CD14-positive monocyte (primary cell): Measurements from ENCODE around the gene UBQLN3. TPM values are rescaled to one million over a fixed set of nuclear protein-coding genes. Genes with fewer than 3 reads are reported as not detected.

Experiments
- DNase-seq, 3 donors: peaks; one replicate each; pipeline ENCODE4 v3.0.0-alpha.2; 2011 to 2022
- H2AFZ ChIP-seq: 2 replicates; pipeline ENCODE4 v1.6.0; 2012; ENCODE audit warnings: mild to moderate bottlenecking, low read depth, low read length, inconsistent platforms; ENCODE audit not compliant: insufficient read depth, poor library complexity, severe bottlenecking
- H3K27ac ChIP-seq, 2 donors: 1 replicate in 1 of 2; 2 replicates in 1 of 2; pipeline ENCODE4 v1.5.1; 2012 to 2013; ENCODE audit warnings: low read length in 2 of 2, control low read depth in 1 of 2, inconsistent platforms in 1 of 2, low read depth in 1 of 2, mild to moderate bottlenecking in 1 of 2
- H3K27me3 ChIP-seq, 2 donors: one replicate each; pipeline versions ENCODE4 v1.6.0 to v1.6.1; 2011 to 2013; ENCODE audit warnings: low read length in 2 of 2; ENCODE audit not compliant: control insufficient read depth in 2 of 2, insufficient read depth in 2 of 2
- H3K36me3 ChIP-seq, 2 donors: replicated peaks in 1 of 2; 1 replicate in 1 of 2; 2 replicates in 1 of 2; pipeline versions ENCODE4 v1.5.1 to v1.6.1; 2012 to 2013; ENCODE audit warnings: low read length in 2 of 2, control low read depth in 1 of 2, inconsistent platforms in 1 of 2, mild to moderate bottlenecking in 1 of 2; ENCODE audit not compliant: insufficient read depth in 2 of 2, control insufficient read depth in 1 of 2
- H3K4me1 ChIP-seq, 2 donors: 1 replicate in 1 of 2; 2 replicates in 1 of 2; pipeline versions ENCODE4 v1.5.1 to v1.6.1; 2012 to 2013; ENCODE audit warnings: low read length in 2 of 2, control low read depth in 1 of 2, inconsistent platforms in 1 of 2, mild to moderate bottlenecking in 1 of 2, moderate library complexity in 1 of 2; ENCODE audit not compliant: insufficient read depth in 2 of 2, control insufficient read depth in 1 of 2
- H3K4me2 ChIP-seq: replicated peaks from 2 replicates; pipeline ENCODE3; 2012; ENCODE audit warnings: low read length, moderate library complexity, mild to moderate bottlenecking; ENCODE audit not compliant: poor library complexity, severe bottlenecking; ENCODE audit errors: extremely low read depth
- H3K4me3 ChIP-seq, 3 experiments: fragments of 200-600 bp in 1 of 3; sonication (generic) in 1 of 3; replicated peaks in 1 of 3; 1 replicate in 2 of 3; 2 replicates in 1 of 3; pipeline ENCODE4 v1.5.1; 2011 to 2013; ENCODE audit warnings: low read length in 3 of 3, mild to moderate bottlenecking in 3 of 3, control low read depth in 2 of 3, low read depth in 2 of 3, inconsistent platforms in 1 of 3, moderate library complexity in 1 of 3
- H3K79me2 ChIP-seq: 2 replicates; pipeline ENCODE4 v1.6.0; 2012; ENCODE audit warnings: mild to moderate bottlenecking, control low read depth, inconsistent platforms, low read length, moderate library complexity; ENCODE audit not compliant: insufficient read depth
- H3K9ac ChIP-seq: 2 replicates; pipeline ENCODE4 v1.6.0; 2017; ENCODE audit warnings: low read length, mild to moderate bottlenecking; ENCODE audit not compliant: insufficient read depth, poor library complexity, severe bottlenecking
- H3K9me3 ChIP-seq, 2 donors: replicated peaks in 1 of 2; 1 replicate in 1 of 2; 2 replicates in 1 of 2; pipeline versions ENCODE4 v1.5.1 to v1.6.1; 2012 to 2013; ENCODE audit warnings: low read length in 2 of 2, control low read depth in 1 of 2; ENCODE audit not compliant: control insufficient read depth in 1 of 2, insufficient read depth in 1 of 2
- H4K20me1 ChIP-seq: 2 replicates; pipeline ENCODE4 v1.6.0; 2012; ENCODE audit warnings: mild to moderate bottlenecking, low read length, control low read depth, moderate library complexity; ENCODE audit not compliant: insufficient read depth
- H3K27ac Mint-ChIP-seq, 7 donors: one replicate each; pipeline ENCODE4 v1.8.0; 2020; ENCODE audit warnings: mild to moderate bottlenecking in 7 of 7, mixed read lengths in 7 of 7, moderate library complexity in 6 of 7, inconsistent platforms in 2 of 7
- H3K27me3 Mint-ChIP-seq, 3 donors: one replicate each; pipeline ENCODE4 v1.8.0; 2021 to 2022; ENCODE audit warnings: low read depth in 3 of 3, mild to moderate bottlenecking in 3 of 3, mixed read lengths in 3 of 3, moderate library complexity in 3 of 3, inconsistent platforms in 1 of 3
- H3K36me3 Mint-ChIP-seq, 2 donors: one replicate each; pipeline ENCODE4 v1.8.0; 2020; ENCODE audit warnings: mixed read lengths in 2 of 2, inconsistent platforms in 1 of 2, mild to moderate bottlenecking in 1 of 2
- H3K4me1 Mint-ChIP-seq: one replicate; pipeline ENCODE4 v1.8.0; 2020; ENCODE audit warnings: mild to moderate bottlenecking, mixed read lengths
- H3K4me3 Mint-ChIP-seq, 2 donors: one replicate each; pipeline ENCODE4 v1.8.0; 2020; ENCODE audit warnings: mild to moderate bottlenecking in 2 of 2, mixed read lengths in 2 of 2, moderate library complexity in 1 of 2
- H3K9me3 Mint-ChIP-seq, 7 donors: one replicate each; pipeline ENCODE4 v1.8.0; 2020 to 2022; ENCODE audit warnings: mixed read lengths in 7 of 7, mild to moderate bottlenecking in 6 of 7, moderate library complexity in 6 of 7, inconsistent platforms in 2 of 7
- CTCF ChIP-seq: fragments of 200-600 bp; IDR thresholded peaks from one replicate; pipeline ENCODE4 v1.8.0; 2022; ENCODE audit warnings: antibody characterized with exemption, mild to moderate bottlenecking
- WGBS: methylation state at CpG from one replicate; pipeline ENCODE4 v1.1.5; 2013; ENCODE audit warnings: missing lambda C conversion rate; ENCODE audit not compliant: insufficient coverage; 5-methylcytosine and 5-hydroxymethylcytosine counted together
- intact Hi-C, 2 donors: fragments of 100-400 bp; cut with micrococcal nuclease; formaldehyde crosslinking; loops; one replicate each; pipeline versions ENCODE4 v1.15.0 to v1.15.1; 2023
- polyA plus RNA-seq, 3 donors: library from polyadenylated mRNA; depleted of rRNA in 1 of 3; unstranded in 2 of 3; stranded (reverse) in 1 of 3; fragments of 300-500 nt in 2 of 3; fragments of >200 nt in 1 of 3; fragmentation: Illumina TruSeq in 2 of 3; gene quantifications; 1 replicate in 2 of 3; 2 replicates in 1 of 3; pipeline ENCODE4 v1.2.3, GENCODE V29; 2012 to 2021

The UBQLN3 gene
- polyA plus RNA-seq, 3 donors = not detected

GRCh38 chr11:5507933-5508305, 1.8 kb downstream of the UBQLN3 start:
- no peaks in the 10 kb centered on the region for H4K20me1 ChIP-seq

GRCh38 chr11:5507177-5507932, 2.4 kb downstream of the UBQLN3 start:
- Mint-ChIP-seq H3K27ac (no peak overlapping the region), H3K9me3 (peaks cover 0 to 7% (median 3%) of the 10 kb centered on the region in 7 donors), H3K4me1 (no peaks in the 10 kb centered on the region), H3K27me3 (peaks cover 1 to 2% (median 1%) of the 10 kb centered on the region in 3 donors), H3K4me3 (no peak overlapping the region), H3K36me3 (no peaks in the 10 kb centered on the region)
- no peak overlapping the region for H3K4me2 ChIP-seq
- WGBS = 98% methylated on average over 6 of the region's 9 CpGs
- H3K27ac ChIP-seq = no peak overlapping the region
- no peaks in the 10 kb centered on the region for H3K27me3 ChIP-seq
- H2AFZ ChIP-seq = no peak overlapping the region
- TF ChIP-seq CTCF = no peak
- H3K9ac ChIP-seq = no peak overlapping the region
- no peak overlapping the region for H3K4me3 ChIP-seq
- no peaks in the 10 kb centered on the region for H3K4me1 ChIP-seq
- no peaks in the 10 kb centered on the region for H3K9me3 ChIP-seq
- intact Hi-C loops = no loop called here
- H3K79me2 ChIP-seq = no peaks in the 10 kb centered on the region
- no peak for DNase-seq
- H3K36me3 ChIP-seq = no peaks in the 10 kb centered on the region
- H4K20me1 ChIP-seq = no peaks in the 10 kb centered on the region

More at GRCh38 chr11:5507933-5508305, 1.8 kb downstream of the UBQLN3 start:
- H3K27ac Mint-ChIP-seq = no peak overlapping the region
- H3K4me3 Mint-ChIP-seq = no peak overlapping the region
- peaks cover 0 to 7% (median 3%) of the 10 kb centered on the region in 7 donors for H3K9me3 Mint-ChIP-seq
- intact Hi-C loops = no loop called here
- H3K4me1 Mint-ChIP-seq = no peaks in the 10 kb centered on the region
- H3K27me3 Mint-ChIP-seq = peaks cover 1 to 3% (median 2%) of the 10 kb centered on the region in 3 donors
- H3K27ac ChIP-seq = no peak overlapping the region
- no peaks in the 10 kb centered on the region for H3K4me1 ChIP-seq
- WGBS = 92% methylated on average over 6 of the region's 6 CpGs
- H3K4me2 ChIP-seq = no peak overlapping the region
- H3K4me3 ChIP-seq = no peak overlapping the region
- H3K27me3 ChIP-seq = no peaks in the 10 kb centered on the region
- no peak for DNase-seq
- no peak for TF ChIP-seq CTCF
- H3K9ac ChIP-seq = no peak overlapping the region
- no peaks in the 10 kb centered on the region for H3K36me3 ChIP-seq
- no peaks in the 10 kb centered on the region for H3K36me3 Mint-ChIP-seq
- no peaks in the 10 kb centered on the region for H3K9me3 ChIP-seq
- no peaks in the 10 kb centered on the region for H3K79me2 ChIP-seq
- no peak overlapping the region for H2AFZ ChIP-seq
